Endothelial cell of umbilical vein (primary cell): Measurements from ENCODE around the gene TREML1. TPM values are rescaled to one million over a fixed set of nuclear protein-coding genes. Genes with fewer than 3 reads are reported as not detected.

ENCODE experiments used
- BruUV-seq: library from RNA; stranded (reverse); fragments of 400-500 nt; replicated peaks from 2 replicates; lab custom pipeline; 2021; lab: Mats Ljungman, UMichigan
- CTCF ChIA-PET: fragments of 300-600, 350-600 bp; sonication (Branson Sonifier 250); formaldehyde crosslinking; loops from one replicate; lab custom pipeline; 2021; ENCODE audit warnings: antibody characterized with exemption, inconsistent platforms; lab: Charles Lee
- POLR2A ChIA-PET: fragments of 300-600, 350-600 bp; sonication (Branson Sonifier 250); formaldehyde crosslinking; loops from one replicate; lab custom pipeline; 2021; ENCODE audit warnings: antibody characterized with exemption, inconsistent platforms; lab: Charles Lee
- DNase-seq: peaks from one replicate; pipeline ENCODE4 v3.0.0-alpha.2; 2011; ENCODE audit warnings: low read depth, low spot score
- FAIRE-seq: peaks from 2 replicates; lab custom pipeline; 2011; peaks lifted over from hg19 to GRCh38; lab: Jason Lieb, UNC
- H2AFZ ChIP-seq: 2 replicates; pipeline ENCODE4 v1.6.0; 2012; ENCODE audit warnings: low read depth, low read length, control low read depth, inconsistent platforms
- H3K27ac ChIP-seq: 2 replicates; pipeline ENCODE4 v1.5.1; 2011; ENCODE audit warnings: low read depth, mild to moderate bottlenecking, control low read depth, low read length, moderate library complexity; ENCODE audit not compliant: insufficient read depth
- H3K27me3 ChIP-seq, 2 experiments: 2 replicates each; pipeline versions ENCODE4 v1.6.0 to v1.6.1; 2011; ENCODE audit warnings: low read length in 2 of 2, mixed read lengths in 1 of 2; ENCODE audit not compliant: control insufficient read depth in 2 of 2, insufficient read depth in 2 of 2
- H3K36me3 ChIP-seq, 2 experiments: 2 replicates in 1 of 2; 3 replicates in 1 of 2; pipeline ENCODE4 v1.5.1; 2011; ENCODE audit warnings: low read length in 2 of 2, mild to moderate bottlenecking in 1 of 2, moderate library complexity in 1 of 2; ENCODE audit not compliant: control insufficient read depth in 2 of 2, insufficient read depth in 2 of 2; ENCODE audit errors: extremely low read depth in 1 of 2
- H3K4me1 ChIP-seq: 3 replicates; pipeline ENCODE4 v1.5.1; 2011; ENCODE audit warnings: mild to moderate bottlenecking, low read length; ENCODE audit not compliant: control insufficient read depth, insufficient read depth; ENCODE audit errors: extremely low read depth
- H3K4me2 ChIP-seq: 2 replicates; pipeline ENCODE4 v1.6.1; 2011; ENCODE audit warnings: low read length, control low read depth, mixed read lengths; ENCODE audit not compliant: insufficient read depth
- H3K4me3 ChIP-seq, 3 experiments: fragments of 200-600 bp in 1 of 3; sonication (generic), shearing (Covaris generic) in 1 of 3; replicated peaks in 1 of 3; 2 replicates each; pipeline ENCODE4 v1.5.1; 2011 to 2016; ENCODE audit warnings: control low read depth in 3 of 3, low read length in 3 of 3, mild to moderate bottlenecking in 2 of 3, inconsistent platforms in 1 of 3, low read depth in 1 of 3, moderate library complexity in 1 of 3; ENCODE audit not compliant: insufficient read depth in 1 of 3
- H3K79me2 ChIP-seq: 2 replicates; pipeline ENCODE4 v1.6.0; 2012; ENCODE audit warnings: low read length, inconsistent platforms; ENCODE audit not compliant: control insufficient read depth, insufficient read depth
- H3K9ac ChIP-seq: replicated peaks from 2 replicates; pipeline ENCODE3; 2011; ENCODE audit warnings: low read length, control low read depth; ENCODE audit not compliant: insufficient read depth; ENCODE audit errors: extremely low read depth
- H3K9me1 ChIP-seq: replicated peaks from 3 replicates; pipeline ENCODE4 v1.6.0; 2011; ENCODE audit warnings: mild to moderate bottlenecking, low read length; ENCODE audit not compliant: control insufficient read depth, insufficient read depth; ENCODE audit errors: extremely low read depth
- H3K9me3 ChIP-seq: replicated peaks from 2 replicates; pipeline ENCODE4 v1.5.1; 2012; ENCODE audit warnings: low read length, inconsistent platforms; ENCODE audit not compliant: control insufficient read depth, insufficient read depth
- H4K20me1 ChIP-seq: replicated peaks from 2 replicates; pipeline ENCODE3; 2011; ENCODE audit warnings: mild to moderate bottlenecking, low read length; ENCODE audit not compliant: control insufficient read depth, insufficient read depth; ENCODE audit errors: extremely low read depth
- CTCF ChIP-seq, 2 donors: IDR thresholded peaks; 1 replicate in 1 of 2; 2 replicates in 1 of 2; pipeline ENCODE4 v1.5.1; 2011; ENCODE audit warnings: low read length in 2 of 2, mild to moderate bottlenecking in 2 of 2, moderate library complexity in 2 of 2, control low read depth in 1 of 2, inconsistent platforms in 1 of 2, low read depth in 1 of 2; ENCODE audit not compliant: insufficient read depth in 1 of 2; ENCODE audit errors: extremely low read depth in 1 of 2
- EZH2 ChIP-seq: IDR thresholded peaks from 2 replicates; pipeline ENCODE4 v1.6.1; 2012; ENCODE audit warnings: borderline replicate concordance, low read depth, mild to moderate bottlenecking, moderate library complexity, low read length, inconsistent platforms; ENCODE audit not compliant: severe bottlenecking
- FOS ChIP-seq: IDR thresholded peaks from 2 replicates; pipeline ENCODE4 v1.6.1; 2011; ENCODE audit warnings: mild to moderate bottlenecking, low read length, moderate library complexity, borderline replicate concordance; ENCODE audit not compliant: insufficient read depth
- GATA2 ChIP-seq: IDR thresholded peaks from 2 replicates; pipeline ENCODE4 v1.7.0; 2011; ENCODE audit warnings: low read depth, mild to moderate bottlenecking, moderate library complexity, mixed read lengths, low read length; ENCODE audit not compliant: insufficient read length, insufficient read depth
- JUN ChIP-seq: IDR thresholded peaks from 2 replicates; pipeline ENCODE4 v1.6.1; 2011; ENCODE audit warnings: borderline replicate concordance, low read depth; ENCODE audit not compliant: insufficient read length, insufficient read depth
- MAX ChIP-seq: IDR thresholded peaks from 2 replicates; pipeline ENCODE4 v1.6.1; 2011; ENCODE audit not compliant: insufficient read depth, insufficient read length
- MYC ChIP-seq: IDR thresholded peaks from one replicate; pipeline ENCODE4 v1.6.1; 2011; ENCODE audit warnings: mild to moderate bottlenecking, low read depth, low read length
- POLR2A ChIP-seq: IDR thresholded peaks from 2 replicates; pipeline ENCODE4 v1.6.1; 2012; ENCODE audit warnings: low read depth, mild to moderate bottlenecking, control low read depth, low read length
- POLR2AphosphoS5 ChIP-seq: IDR thresholded peaks from 2 replicates; pipeline ENCODE4 v1.6.1; 2012; ENCODE audit warnings: low read depth, mild to moderate bottlenecking, control low read depth, low read length, moderate library complexity; ENCODE audit not compliant: insufficient read depth
- dilution Hi-C: fragments of 300-500 bp; cut with MboI; formaldehyde crosslinking; loops from one replicate; pipeline ENCODE4 v1.15.0; 2019; ENCODE audit warnings: low sequenced_read_pairs; ENCODE audit not compliant: extremely low pct_ligation_motif_present
- intact Hi-C: fragments of 100-400 bp; cut with micrococcal nuclease; formaldehyde crosslinking; loops from one replicate; pipeline ENCODE4 v1.10.0; 2022
- polyA plus RNA-seq, 4 experiments: library from polyadenylated mRNA; depleted of rRNA in 3 of 4; stranded (reverse) in 3 of 4; unstranded in 1 of 4; fragments of >200 nt; gene quantifications; 2 replicates each; pipeline versions ENCODE4 v1.2.1 to v1.2.3, GENCODE V29; 2011 to 2012; ENCODE audit warnings: missing spikeins in 1 of 4
- total RNA-seq: library from RNA; stranded (reverse); gene quantifications from 2 replicates; pipeline ENCODE4 v1.2.3, GENCODE V29; 2021

The TREML1 gene
- total and polyA plus RNA-seq, 2 donors (not counting 3 experiments of a cell fraction or from before 2014, with no cell fraction given) = not detected

- Histone ChIP-seq H3K27ac (no peak overlapping the region), H3K9ac (no peak overlapping the region), H3K9me1 (no peaks in the 10 kb centered on the region), H3K36me3 (no peaks in the 10 kb centered on the region), H2AFZ (no peak overlapping the region), H3K9me3 (no peaks in the 10 kb centered on the region), H3K4me3 (no peak overlapping the region), H4K20me1 (no peaks in the 10 kb centered on the region), H3K27me3 (peaks cover 6 to 12% of the 10 kb centered on the region in 2 experiments), H3K4me2 (no peak overlapping the region), H3K79me2 (no peaks in the 10 kb centered on the region), H3K4me1 (no peaks in the 10 kb centered on the region)
- DNase-seq (no peak), FAIRE-seq (no peak)
- intact Hi-C loops (no loop called here), dilution Hi-C loops (no loop called here)
- CTCF ChIA-PET = no interaction called here
- POLR2A ChIA-PET = no interaction called here
- TF ChIP-seq JUN = no peak
- no peak for TF ChIP-seq POLR2AphosphoS5
- no peak for TF ChIP-seq FOS
- TF ChIP-seq POLR2A = no peak
- no peak for TF ChIP-seq EZH2
- TF ChIP-seq MAX = no peak
- no peak for TF ChIP-seq CTCF (IDR thresholded peaks at IDR 0.05; ENCODE audit: extremely low read depth in 1 of 2, insufficient read depth in 1 of 2, low read depth in 1 of 2, low read length in 2 of 2)
- TF ChIP-seq GATA2 = no peak
- no peak for TF ChIP-seq MYC
- no TSS peak for BruUV-seq
Observed at GRCh38 chr6:41175084-41175483, 20.9 kb upstream of the TREML1 start.
